Fibroblast of lung (primary cell): ENCODE results near the gene PHLDB3.

Experiments used
- EZH2 ChIP-seq: IDR thresholded peaks from 2 replicates; pipeline ENCODE4 v1.5.1; 2012; ENCODE audit warnings: low read length, control low read depth, mild to moderate bottlenecking; ENCODE audit errors: missing control alignments
- TF ChIP-seq, protein P1 (sequence below), 2 donors: IDR thresholded peaks in 1 of 2; conservative IDR thresholded peaks in 1 of 2; 1 replicate in 1 of 2; 2 replicates in 1 of 2; pipeline ENCODE4 v1.5.1; 2011 to 2012; ENCODE audit warnings: low read length in 2 of 2, control low read depth in 1 of 2, inconsistent platforms in 1 of 2, low read depth in 1 of 2, mild to moderate bottlenecking in 1 of 2

- TF ChIP-seq, protein P1, sequence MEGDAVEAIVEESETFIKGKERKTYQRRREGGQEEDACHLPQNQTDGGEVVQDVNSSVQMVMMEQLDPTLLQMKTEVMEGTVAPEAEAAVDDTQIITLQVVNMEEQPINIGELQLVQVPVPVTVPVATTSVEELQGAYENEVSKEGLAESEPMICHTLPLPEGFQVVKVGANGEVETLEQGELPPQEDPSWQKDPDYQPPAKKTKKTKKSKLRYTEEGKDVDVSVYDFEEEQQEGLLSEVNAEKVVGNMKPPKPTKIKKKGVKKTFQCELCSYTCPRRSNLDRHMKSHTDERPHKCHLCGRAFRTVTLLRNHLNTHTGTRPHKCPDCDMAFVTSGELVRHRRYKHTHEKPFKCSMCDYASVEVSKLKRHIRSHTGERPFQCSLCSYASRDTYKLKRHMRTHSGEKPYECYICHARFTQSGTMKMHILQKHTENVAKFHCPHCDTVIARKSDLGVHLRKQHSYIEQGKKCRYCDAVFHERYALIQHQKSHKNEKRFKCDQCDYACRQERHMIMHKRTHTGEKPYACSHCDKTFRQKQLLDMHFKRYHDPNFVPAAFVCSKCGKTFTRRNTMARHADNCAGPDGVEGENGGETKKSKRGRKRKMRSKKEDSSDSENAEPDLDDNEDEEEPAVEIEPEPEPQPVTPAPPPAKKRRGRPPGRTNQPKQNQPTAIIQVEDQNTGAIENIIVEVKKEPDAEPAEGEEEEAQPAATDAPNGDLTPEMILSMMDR (conservative IDR thresholded peaks at IDR 0.05 in 1 of 2, IDR thresholded peaks at IDR 0.05 in 1 of 2; ENCODE audit: low read depth in 1 of 2, low read length in 2 of 2): no peak
- no peak for TF ChIP-seq EZH2
Observed at GRCh38 chr19:43467730-43468129, 36.8 kb downstream of the PHLDB3 start.
